Mucosa of descending colon (tissue), 3 donors: Measurements from ENCODE around the gene NPSR1. TPM values are rescaled to one million over a fixed set of nuclear protein-coding genes. Genes with fewer than 3 reads are reported as not detected.
"Not testable (repeated sequence)": the region's sequence is repeated elsewhere in the genome, so short reads cannot be mapped to it uniquely, and the experiment has no call there.

ENCODE experiments used
- ATAC-seq: fragments of 200-7000 bp; cut with Tn5 transposase; one replicate; pipeline ENCODE4 v1.9.1; 2020; ENCODE audit warnings: mild to moderate bottlenecking, moderate library complexity
- DNase-seq, 3 donors: peaks; one replicate each; pipeline ENCODE4 v3.0.0-alpha.2; 2020
- H3K36me3 ChIP-seq: fragments of 200-600 bp; one replicate; pipeline ENCODE4 v1.8.0; 2021; ENCODE audit warnings: low read depth, mild to moderate bottlenecking
- H3K4me1 ChIP-seq: fragments of 200-600 bp; one replicate; pipeline ENCODE4 v1.8.0; 2021; ENCODE audit warnings: low read depth, mild to moderate bottlenecking
- H3K4me3 ChIP-seq: fragments of 200-600 bp; one replicate; pipeline ENCODE4 v1.8.0; 2021; ENCODE audit warnings: mild to moderate bottlenecking
- H3K9me3 ChIP-seq: fragments of 200-600 bp; one replicate; pipeline ENCODE4 v1.8.0; 2021; ENCODE audit warnings: mild to moderate bottlenecking
- CTCF ChIP-seq: fragments of 200-600 bp; IDR thresholded peaks from one replicate; pipeline ENCODE4 v1.8.0; 2022; ENCODE audit warnings: antibody characterized with exemption, mild to moderate bottlenecking
- intact Hi-C, 2 donors: fragments of 100-400 bp; cut with DNase I in 1 of 2; cut with micrococcal nuclease in 1 of 2; formaldehyde crosslinking; loops; one replicate each; pipeline versions ENCODE4 v1.11.0 to v1.11.1; 2022; cut with DNase I, micrococcal nuclease
- long read RNA-seq, 2 donors: library from polyadenylated mRNA; unstranded; transcript quantifications; one replicate each; pipeline ENCODE4 v2.0.0, GENCODE V29; 2019 to 2021
- total RNA-seq, 3 donors: library from RNA; stranded (reverse); fragmentation: NEBNext Ultra II Directional in 2 of 3; extraction: Animal tissue kit (Norgen Biotek cat#: 25700) in 2 of 3; gene quantifications; one replicate each; pipeline versions ENCODE4 v1.2.1 to v1.2.4, GENCODE V29; 2021 to 2023
- donor health status: DM: no; HTN: no; CAD: no; lungs with moderate emphysema.
- donor health status: DM: no; HTN: no; CAD: no.
- donor health status: DM: no; HTN: yes; CAD: no.

The NPSR1 gene
- not detected for total RNA-seq
- long read RNA-seq, donor 1: 0 reads
- long read RNA-seq, donor 2: 0 reads

- H3K36me3 ChIP-seq: no peaks in the 10 kb centered on the region
- DNase-seq (no peak), ATAC-seq (peak; percentile 60)
- intact Hi-C loops: no loop called here
- no peak within 1 kb of the TSS for H3K4me3 ChIP-seq
- TF ChIP-seq CTCF: no peak
- peaks cover 7% of the 10 kb centered on the region for H3K4me1 ChIP-seq
- no peaks in the 10 kb centered on the region for H3K9me3 ChIP-seq
Measured at GRCh38 chr7:34657632-34658268, at the start of gene NPSR1. NPSR1 (plus strand) TSS chr7:34658218; CDS start chr7:34658413, 195 bp downstream.

DNA sequence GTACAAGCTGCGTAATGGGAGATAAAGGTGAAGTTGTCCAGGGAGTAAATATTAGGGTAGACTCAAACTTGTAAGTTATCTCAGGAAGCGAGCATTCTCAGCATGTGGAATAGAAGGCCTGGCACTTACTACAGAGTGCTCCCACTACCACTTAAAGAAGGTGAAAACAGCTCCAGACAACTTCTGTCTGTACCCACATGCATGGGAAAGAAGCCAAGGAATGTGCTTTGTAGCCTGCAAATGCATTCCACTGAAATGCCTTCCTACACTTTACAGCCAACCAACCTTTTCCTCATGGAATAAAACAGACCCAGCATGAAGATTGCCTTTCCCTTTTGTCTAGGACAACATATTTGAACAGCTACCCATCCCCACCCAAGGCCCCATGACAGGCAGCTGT, 45.4 kb upstream of the NPSR1 start:
- no peak for DNase-seq
- intact Hi-C loops: no loop called here
- H3K4me3 ChIP-seq: no peak overlapping the region
- no peak for TF ChIP-seq CTCF
- H3K4me1 ChIP-seq: no peaks in the 10 kb centered on the region
- H3K36me3 ChIP-seq: no peaks in the 10 kb centered on the region
- no peaks in the 10 kb centered on the region for H3K9me3 ChIP-seq
- no peak for ATAC-seq

DNA sequence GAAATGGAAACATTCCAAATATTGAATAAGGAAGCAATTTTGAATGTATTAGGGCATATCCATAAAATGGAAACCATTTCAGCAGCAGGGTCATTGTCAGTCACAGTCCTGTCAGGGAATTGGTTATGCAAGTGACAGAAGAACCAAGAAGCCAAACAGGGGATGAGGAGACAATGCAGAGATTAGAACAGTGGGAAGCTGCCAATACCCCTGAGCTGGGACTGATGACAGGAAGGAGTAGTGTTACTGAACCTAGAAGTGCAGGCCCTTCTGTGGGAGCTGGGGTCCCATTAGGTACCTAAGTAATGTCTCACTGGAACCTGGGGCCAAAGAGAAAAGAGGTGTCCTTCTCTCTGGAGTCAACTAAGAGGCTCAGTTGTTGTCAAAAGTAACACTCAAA, 37.6 kb upstream of the NPSR1 start:
- no peak for ATAC-seq
- no peak for TF ChIP-seq CTCF
- intact Hi-C loops: no loop called here
- DNase-seq: no peak
- Histone ChIP-seq H3K4me1 (no peaks in the 10 kb centered on the region), H3K4me3 (no peak overlapping the region), H3K9me3 (no peaks in the 10 kb centered on the region), H3K36me3 (no peaks in the 10 kb centered on the region)

DNA sequence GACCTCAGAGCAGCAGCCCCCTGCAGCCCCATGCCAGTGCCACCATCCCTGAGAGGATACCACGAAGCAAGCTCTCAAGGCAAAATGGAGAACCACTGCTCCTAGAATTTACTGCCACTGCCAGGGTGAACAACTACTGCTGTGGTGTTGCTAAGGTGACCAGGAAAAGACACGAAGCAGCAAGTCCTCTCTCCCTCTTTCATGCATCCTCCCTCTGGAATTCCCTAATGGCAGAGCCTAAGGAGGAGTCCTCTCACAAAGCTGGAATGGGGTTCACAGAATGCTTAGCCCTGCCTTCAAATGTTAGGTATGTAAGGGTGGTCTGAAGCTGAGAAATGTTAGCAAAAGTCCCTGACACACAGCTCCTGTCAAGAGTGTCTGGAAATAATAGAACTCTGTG, 35.8 kb upstream of the NPSR1 start:
- Histone ChIP-seq H3K4me3 (no peak overlapping the region), H3K9me3 (no peaks in the 10 kb centered on the region), H3K36me3 (no peaks in the 10 kb centered on the region), H3K4me1 (no peaks in the 10 kb centered on the region)
- no peak for TF ChIP-seq CTCF
- no peak for ATAC-seq
- no peak for DNase-seq
- intact Hi-C loops: no loop called here

DNA sequence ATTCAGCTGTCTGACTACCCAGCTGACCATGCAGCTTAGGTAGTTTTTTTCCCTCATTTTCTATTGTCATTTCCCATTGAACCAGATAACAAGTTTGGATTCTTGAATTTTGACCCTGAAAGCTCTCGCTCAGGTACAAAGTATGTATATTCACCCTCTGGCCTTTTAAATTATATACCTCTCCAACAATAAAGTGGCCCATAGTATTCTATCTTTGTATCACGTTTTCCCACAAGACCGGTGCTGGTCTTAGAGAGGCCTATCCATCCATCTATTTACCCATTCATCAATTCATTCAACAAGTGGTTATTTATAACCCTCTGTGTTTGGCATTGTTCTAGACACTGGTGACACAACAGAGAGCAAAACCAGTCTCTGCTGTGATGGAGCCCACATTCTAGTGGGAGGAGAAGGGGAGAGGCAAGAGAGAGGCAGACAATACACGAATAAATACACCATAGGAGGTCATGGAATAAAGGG, 35.2 kb upstream of the NPSR1 start:
- intact Hi-C loops: no loop called here
- ATAC-seq: no peak
- TF ChIP-seq CTCF: no peak

DNA sequence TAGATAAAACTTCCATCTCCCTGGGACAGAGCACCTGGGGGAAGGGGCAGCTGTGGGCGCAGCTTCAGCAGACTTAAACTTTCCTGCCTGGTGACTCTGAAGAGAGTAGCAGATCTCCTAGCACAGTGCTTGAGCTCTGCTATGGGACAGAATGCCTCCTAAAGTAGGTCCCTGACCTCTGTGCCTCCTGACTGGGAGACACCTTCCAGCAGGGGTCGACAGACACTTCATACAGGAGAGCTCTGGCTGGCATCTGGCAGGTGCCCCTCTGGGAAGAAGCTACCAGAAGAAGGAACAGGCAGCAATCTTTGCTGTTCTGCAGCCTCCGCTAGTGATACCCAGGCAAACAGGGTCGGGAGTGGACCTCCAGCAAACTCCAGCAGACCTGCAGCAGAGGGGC, 29.4 kb upstream of the NPSR1 start:
- DNase-seq: peak in 1 of 3 donors; percentile 14
- H3K9me3 ChIP-seq, intact Hi-C loops, H3K4me3 ChIP-seq, H3K4me1 ChIP-seq, ATAC-seq, H3K36me3 ChIP-seq: not testable (repeated sequence)

More for the DNA sequence above, 35.2 kb upstream of the NPSR1 start:
- Histone ChIP-seq H3K4me3 (no peak overlapping the region), H3K4me1 (no peaks in the 10 kb centered on the region), H3K9me3 (no peaks in the 10 kb centered on the region), H3K36me3 (no peaks in the 10 kb centered on the region)
- DNase-seq: no peak
